Measurements from ENCODE around the gene RGS19.

GRCh38 chr20:64035933-64036345 lies 43.4 kb downstream of the RGS19 start, which contains the start of gene C20orf204:
- no peak for TF ChIP-seq EZH2 (IDR thresholded peaks at IDR 0.05; ENCODE audit: low read length, unreplicated experiment)
- TF ChIP-seq CTCF (conservative IDR thresholded peaks at IDR 0.05; ENCODE audit: low read depth, low read length) = no peak

All from PC-3 (cell line).